Cardiac muscle cell (in vitro differentiated cells and primary cell): ENCODE data around the gene AKAP17A. TPM values are rescaled to one million over a fixed set of nuclear protein-coding genes. Genes with fewer than 3 reads are reported as not detected.
"Not testable (repeated sequence)": the region's sequence is repeated elsewhere in the genome, so short reads cannot be mapped to it uniquely, and the experiment has no call there.

Source experiments
- DNase-seq, 2 donors: peaks; one replicate each; pipeline versions ENCODE4 v3.0.0 to v3.0.0-alpha.2; 2010 to 2017; ENCODE audit warnings: low read depth in 1 of 2, low spot score in 1 of 2
- H3K27ac ChIP-seq: fragments of 200-600 bp; sonication (generic); 2 replicates; pipeline ENCODE4 v1.5.1; 2016
- H3K27me3 ChIP-seq: fragments of 200-600 bp; sonication (generic); 2 replicates; pipeline ENCODE4 v1.6.0; 2016; ENCODE audit warnings: control low read depth
- H3K36me3 ChIP-seq: fragments of 200-600 bp; sonication (generic); 2 replicates; pipeline ENCODE4 v1.5.1; 2016; ENCODE audit warnings: control low read depth
- H3K4me1 ChIP-seq: fragments of 200-600 bp; sonication (generic); 2 replicates; pipeline ENCODE4 v1.8.1; 2017; ENCODE audit warnings: low read depth, mild to moderate bottlenecking, mixed run types
- H3K4me3 ChIP-seq: fragments of 200-600 bp; sonication (generic); 2 replicates; pipeline ENCODE4 v1.5.1; 2016; ENCODE audit warnings: mild to moderate bottlenecking
- H3K9me3 ChIP-seq: fragments of 200-600 bp; sonication (generic); 2 replicates; pipeline ENCODE4 v1.5.1; 2017; ENCODE audit warnings: low read depth, mild to moderate bottlenecking, control low read depth
- CTCF ChIP-seq: IDR thresholded peaks from 2 replicates; pipeline ENCODE4 v1.5.1; 2012; ENCODE audit warnings: low read depth, mild to moderate bottlenecking, low read length
- polyA plus RNA-seq: library from polyadenylated mRNA; unstranded; fragments of >200 nt; fragmentation: Nextera tagmentation; extraction: Ambion mirVana; gene quantifications from 2 replicates; pipeline ENCODE4 v1.2.1, GENCODE V29; 2016
- total RNA-seq: library from RNA; depleted of rRNA; stranded (reverse); fragments of >200 nt; gene quantifications from 2 replicates; pipeline ENCODE4 v1.2.3, GENCODE V29; 2016

AKAP17A gene
- total and polyA plus RNA-seq, 2 experiments from 2014 or later: 87.4 to 99.7 TPM

- no peak for TF ChIP-seq CTCF
- no peak for DNase-seq
- no peaks in the 10 kb centered on the region for H3K4me1 ChIP-seq
- no peaks in the 10 kb centered on the region for H3K36me3 ChIP-seq
- H3K27ac ChIP-seq: no peak overlapping the region
- no peak overlapping the region for H3K4me3 ChIP-seq
- no peaks in the 10 kb centered on the region for H3K27me3 ChIP-seq
- no peaks in the 10 kb centered on the region for H3K9me3 ChIP-seq
These were observed 39.4 kb upstream of the AKAP17A start for GRCh38 chrX:1551959-1552546.

- H3K27ac ChIP-seq: no peak overlapping the region
- H3K36me3 ChIP-seq: no peaks in the 10 kb centered on the region
- no peak for DNase-seq
- H3K4me1 ChIP-seq: no peaks in the 10 kb centered on the region
- H3K27me3 ChIP-seq: no peaks in the 10 kb centered on the region
- H3K9me3 ChIP-seq: no peaks in the 10 kb centered on the region
- TF ChIP-seq CTCF: no peak
- no peak overlapping the region for H3K4me3 ChIP-seq
These were observed 36.8 kb upstream of the AKAP17A start for GRCh38 chrX:1554469-1555210.

DNA sequence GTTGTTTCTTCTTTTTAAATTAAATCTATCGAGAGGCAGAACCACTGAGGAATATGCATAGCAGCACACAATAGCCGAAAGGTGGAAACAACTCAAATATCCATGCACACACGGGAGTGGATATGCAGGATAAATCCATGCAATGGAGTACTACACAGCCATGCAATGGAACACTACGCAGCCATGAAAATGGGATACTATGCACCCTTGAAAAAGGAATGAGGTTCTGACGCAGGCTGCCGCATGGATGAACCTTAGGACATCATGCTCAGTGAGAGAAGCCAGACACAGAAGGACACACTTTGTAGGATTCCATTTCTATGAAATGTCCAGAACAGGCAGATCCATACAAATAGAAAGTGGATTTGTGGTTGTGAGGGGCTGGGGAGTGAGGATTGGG is 36.0 kb upstream of the AKAP17A start:
- DNase-seq: no peak
- Histone ChIP-seq H3K4me3 (no peak overlapping the region), H3K27me3 (no peaks in the 10 kb centered on the region), H3K36me3 (no peaks in the 10 kb centered on the region), H3K27ac (no peak overlapping the region), H3K4me1 (no peaks in the 10 kb centered on the region), H3K9me3 (no peaks in the 10 kb centered on the region)
- TF ChIP-seq CTCF: no peak

DNA sequence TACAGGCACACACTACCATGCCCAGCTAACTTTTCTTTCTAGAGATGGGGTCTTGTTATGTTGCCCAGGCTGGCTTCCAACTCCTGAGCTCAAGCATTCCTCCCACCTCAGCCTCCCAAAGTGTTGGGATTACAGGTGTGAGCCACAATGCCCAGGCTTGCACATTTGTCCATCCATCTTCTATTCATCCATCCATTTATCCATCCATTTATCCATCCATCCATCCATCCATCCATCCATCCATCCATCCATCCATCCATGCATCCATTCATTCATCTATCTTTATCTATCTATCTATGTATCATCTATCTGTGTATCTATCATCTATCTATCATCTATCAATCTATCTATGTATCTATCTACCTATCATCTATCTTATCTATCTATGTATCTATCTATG is 34.0 kb upstream of the AKAP17A start:
- H3K4me3 ChIP-seq, H3K9me3 ChIP-seq, H3K4me1 ChIP-seq, H3K27me3 ChIP-seq, H3K27ac ChIP-seq, H3K36me3 ChIP-seq, DNase-seq: not testable (repeated sequence)

DNA sequence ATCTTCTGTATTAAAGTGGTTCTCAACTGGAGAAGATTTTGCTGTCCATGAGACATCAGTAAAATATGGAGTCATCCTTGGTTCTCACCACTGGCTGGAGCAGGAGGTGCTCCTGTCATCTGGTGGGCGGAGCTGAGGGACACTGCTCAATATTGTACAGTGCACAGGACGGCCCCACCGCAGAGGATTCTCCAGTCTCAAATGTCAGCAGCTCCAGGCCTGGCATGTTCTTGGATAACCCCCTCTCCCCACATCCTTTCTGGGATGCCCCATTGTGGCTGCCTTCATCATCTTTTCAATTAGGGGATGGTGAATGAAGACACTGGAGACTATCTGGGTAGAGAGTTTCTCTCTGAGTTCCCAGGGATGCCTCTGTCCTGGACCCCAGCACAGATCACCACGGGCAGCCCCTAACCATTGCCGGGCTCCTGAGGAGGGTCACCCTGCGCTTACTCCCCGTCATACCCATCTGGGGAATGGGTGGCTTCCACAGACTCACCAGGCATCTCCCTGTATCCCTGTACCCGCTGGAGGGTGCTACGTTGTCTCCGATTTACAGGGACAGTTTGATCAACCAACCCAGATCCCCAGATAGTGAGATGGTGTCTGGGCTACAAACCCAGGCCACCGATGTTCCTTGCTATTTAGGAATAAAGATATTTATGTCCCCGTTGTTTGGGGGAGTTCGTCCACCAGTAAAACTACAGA is 32.5 kb upstream of the AKAP17A start:
- Histone ChIP-seq H3K4me3 (no peak overlapping the region), H3K9me3 (no peaks in the 10 kb centered on the region), H3K27me3 (no peaks in the 10 kb centered on the region), H3K27ac (no peak overlapping the region), H3K36me3 (no peaks in the 10 kb centered on the region), H3K4me1 (no peaks in the 10 kb centered on the region)
- no peak for TF ChIP-seq CTCF
- DNase-seq: no peak

DNA sequence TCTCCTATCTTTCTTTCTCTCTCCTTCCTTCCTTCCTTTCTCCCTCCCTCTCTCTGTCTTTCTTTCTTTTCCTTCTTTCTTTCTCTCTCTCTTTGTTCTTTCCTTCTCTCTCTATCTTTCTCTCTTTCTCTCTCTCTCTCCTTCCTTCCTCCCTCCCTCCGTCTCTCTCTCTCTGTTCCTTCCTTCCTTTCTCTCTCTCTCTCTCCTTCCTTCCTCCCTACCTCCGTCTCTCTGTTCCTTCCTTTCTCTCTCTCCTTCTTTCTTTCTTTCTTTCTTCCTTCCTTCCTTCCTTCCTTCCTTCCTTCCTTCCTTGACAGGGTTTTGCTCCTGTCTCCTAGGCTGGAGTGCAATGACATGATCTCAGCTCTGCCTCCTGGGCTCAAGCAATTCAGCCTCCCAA is 30.2 kb upstream of the AKAP17A start:
- H3K9me3 ChIP-seq: no peaks in the 10 kb centered on the region
- H3K36me3 ChIP-seq: no peaks in the 10 kb centered on the region
- H3K27ac ChIP-seq: no peak overlapping the region
- H3K27me3 ChIP-seq: no peaks in the 10 kb centered on the region
- no peak for DNase-seq
- no peak overlapping the region for H3K4me3 ChIP-seq
- no peak for TF ChIP-seq CTCF
- no peaks in the 10 kb centered on the region for H3K4me1 ChIP-seq

- not testable (repeated sequence) for H3K27ac ChIP-seq, H3K9me3 ChIP-seq, H3K4me1 ChIP-seq, H3K4me3 ChIP-seq, DNase-seq, H3K36me3 ChIP-seq, H3K27me3 ChIP-seq
These were observed 27.3 kb upstream of the AKAP17A start for GRCh38 chrX:1564077-1564476.
